ENCODE data around the gene NOVA2. TPM values are rescaled to one million over a fixed set of nuclear protein-coding genes. Genes with fewer than 3 reads are reported as not detected.
"Not testable (repeated sequence)": the region's sequence is repeated elsewhere in the genome, so short reads cannot be mapped to it uniquely, and the experiment has no call there.

Gene NOVA2
- total and polyA plus RNA-seq, 10 donors = 0.42 to 12.5 (median 3.7) TPM

- TF ChIP-seq POLR2A (IDR thresholded peaks at IDR 0.05) = no peak
- no peak for TF ChIP-seq POLR2AphosphoS5 (IDR thresholded peaks at IDR 0.05)
- TF ChIP-seq CTCF (IDR thresholded peaks at IDR 0.05 in 8 of 11, conservative IDR thresholded peaks at IDR 0.05 in 3 of 11) = no peak
- intact Hi-C loops (cut with DNase I; ENCODE audit: low total_unique reads) = no loop called here
- WGBS, 5 donors = 93 to 98% (median 95%) methylated on average over 4 of the region's 4 CpGs
- no peak overlapping the region for H3K27ac ChIP-seq
- H3K36me3 ChIP-seq = peaks cover 0 to 56% (median 29%) of the 10 kb centered on the region in 6 donors
- no peaks in the 10 kb centered on the region for H3K9me3 ChIP-seq
- peak overlapping the region in 1 of 8 donors; percentile 91 for H3K4me3 ChIP-seq
- peaks cover 18 to 73% (median 36%) of the 10 kb centered on the region in 6 donors for H3K4me1 ChIP-seq
- no peak for DNase-seq
- H3K27me3 ChIP-seq (replicated peaks in 1 of 7) = no peaks in the 10 kb centered on the region
Measured at GRCh38 chr19:45899919-45900589, 73.6 kb downstream of the NOVA2 start.

- peaks cover 0 to 64% (median 33%) of the 10 kb centered on the region in 6 donors for H3K36me3 ChIP-seq
- no peak overlapping the region for H3K27ac ChIP-seq
- no peaks in the 10 kb centered on the region for H3K9me3 ChIP-seq
- H3K4me3 ChIP-seq = no peak overlapping the region
- peaks cover 18 to 73% (median 36%) of the 10 kb centered on the region in 6 donors for H3K4me1 ChIP-seq
- intact Hi-C loops (cut with DNase I; ENCODE audit: low total_unique reads) = no loop called here
- no peaks in the 10 kb centered on the region for H3K27me3 ChIP-seq (replicated peaks in 1 of 7)
- no peak for DNase-seq
- 89 to 99% (median 97%) methylated on average over 6 to 7 of the region's 7 CpGs for WGBS, 5 donors
- TF ChIP-seq CTCF (IDR thresholded peaks at IDR 0.05 in 8 of 11, conservative IDR thresholded peaks at IDR 0.05 in 3 of 11) = no peak
- no peak for TF ChIP-seq POLR2A (IDR thresholded peaks at IDR 0.05)
- TF ChIP-seq POLR2AphosphoS5 (IDR thresholded peaks at IDR 0.05) = no peak
Measured at GRCh38 chr19:45899253-45899652, 74.4 kb downstream of the NOVA2 start.

GRCh38 chr19:45897261-45897812 is 76.3 kb downstream of the NOVA2 start:
- 75 to 84% (median 82%) methylated on average over 8 of the region's 8 CpGs for WGBS, 5 donors
- Histone ChIP-seq H3K27ac (peak overlapping the region in 3 of 8 donors; percentile 13 to 56 (median 30)), H3K4me1 (peaks cover 12 to 69% (median 30%) of the 10 kb centered on the region in 6 donors), H3K36me3 (peaks cover 0 to 67% (median 33%) of the 10 kb centered on the region in 6 donors), H3K27me3 (replicated peaks in 1 of 7) (no peaks in the 10 kb centered on the region), H3K4me3 (no peak overlapping the region), H3K9me3 (no peaks in the 10 kb centered on the region)
- TF ChIP-seq CTCF (IDR thresholded peaks at IDR 0.05 in 8 of 11, conservative IDR thresholded peaks at IDR 0.05 in 3 of 11) (no peak), POLR2A (IDR thresholded peaks at IDR 0.05) (no peak), POLR2AphosphoS5 (IDR thresholded peaks at IDR 0.05) (no peak)
- no peak for DNase-seq
- intact Hi-C loops (cut with DNase I; ENCODE audit: low total_unique reads) = no loop called here

- Histone ChIP-seq H3K4me1 (peaks cover 8 to 57% (median 23%) of the 10 kb centered on the region in 6 donors), H3K36me3 (peaks cover 0 to 80% (median 33%) of the 10 kb centered on the region in 6 donors), H3K27ac (peak overlapping the region in 1 of 8 donors; percentile 4)
- whole genome bisulfite sequencing, 5 donors = 88 to 97% (median 96%) methylated on average over 12 of the region's 12 CpGs
- H3K9me3 ChIP-seq; intact Hi-C loops (cut with DNase I; ENCODE audit: low total_unique reads); H3K4me3 ChIP-seq; DNase-seq; H3K27me3 ChIP-seq (replicated peaks in 1 of 7): not testable (repeated sequence)
Measured at GRCh38 chr19:45895983-45896599, 77.6 kb downstream of the NOVA2 start.
